Keratinocyte (primary cell): ENCODE measurements around the gene RNH1. TPM values are rescaled to one million over a fixed set of nuclear protein-coding genes. Genes with fewer than 3 reads are reported as not detected.

Source experiments
- DNase-seq: peaks from one replicate; pipeline ENCODE4 v3.0.0-alpha.2; 2011; ENCODE audit warnings: low read depth, missing footprints, low spot score
- FAIRE-seq: peaks from 2 replicates; lab custom pipeline; 2011; peaks lifted over from hg19 to GRCh38; lab: Jason Lieb, UNC
- H2AFZ ChIP-seq: 2 replicates; pipeline ENCODE4 v1.6.0; 2012; ENCODE audit warnings: low read length, control low read depth, inconsistent platforms; ENCODE audit not compliant: control insufficient read depth
- H3K27ac ChIP-seq: 2 replicates; pipeline ENCODE4 v1.5.1; 2011; ENCODE audit warnings: low read length; ENCODE audit not compliant: control insufficient read depth, insufficient read depth
- H3K27me3 ChIP-seq: 3 replicates; pipeline ENCODE4 v1.6.0; 2011; ENCODE audit warnings: low read length; ENCODE audit not compliant: control insufficient read depth, insufficient read depth; ENCODE audit errors: extremely low read depth
- H3K36me3 ChIP-seq, 2 experiments: 2 replicates in 1 of 2; 3 replicates in 1 of 2; pipeline ENCODE4 v1.5.1; 2011; ENCODE audit warnings: low read length in 2 of 2, mild to moderate bottlenecking in 1 of 2; ENCODE audit not compliant: control insufficient read depth in 2 of 2, insufficient read depth in 2 of 2; ENCODE audit errors: extremely low read depth in 1 of 2
- H3K4me1 ChIP-seq: 3 replicates; pipeline ENCODE4 v1.5.1; 2011; ENCODE audit warnings: low read length; ENCODE audit not compliant: control insufficient read depth, insufficient read depth; ENCODE audit errors: extremely low read depth
- H3K4me2 ChIP-seq: 3 replicates; pipeline ENCODE4 v1.6.0; 2011; ENCODE audit warnings: low read depth, low read length; ENCODE audit not compliant: control insufficient read depth, insufficient read depth; ENCODE audit errors: extremely low read depth
- H3K4me3 ChIP-seq, 3 experiments: fragments of 200-600 bp in 1 of 3; sonication (generic) in 1 of 3; 2 replicates in 2 of 3; 3 replicates in 1 of 3; pipeline ENCODE4 v1.5.1; 2011 to 2016; ENCODE audit warnings: low read length in 3 of 3, mild to moderate bottlenecking in 3 of 3, control low read depth in 2 of 3, inconsistent platforms in 1 of 3, low read depth in 1 of 3, mixed read lengths in 1 of 3, mixed run types in 1 of 3, moderate library complexity in 1 of 3; ENCODE audit not compliant: control insufficient read depth in 2 of 3, insufficient read depth in 2 of 3; ENCODE audit errors: extremely low read depth in 1 of 3
- H3K79me2 ChIP-seq: 2 replicates; pipeline ENCODE4 v1.6.0; 2012; ENCODE audit warnings: low read length; ENCODE audit not compliant: control insufficient read depth, insufficient read depth
- H3K9ac ChIP-seq: 3 replicates; pipeline ENCODE4 v1.6.0; 2011; ENCODE audit warnings: low read length; ENCODE audit not compliant: control insufficient read depth, insufficient read depth; ENCODE audit errors: extremely low read depth
- H3K9me1 ChIP-seq: 3 replicates; pipeline ENCODE4 v1.6.0; 2011; ENCODE audit warnings: low read length; ENCODE audit not compliant: control insufficient read depth, insufficient read depth; ENCODE audit errors: extremely low read depth
- H3K9me3 ChIP-seq: 2 replicates; pipeline ENCODE4 v1.5.1; 2012; ENCODE audit warnings: low read depth, low read length; ENCODE audit not compliant: control insufficient read depth
- H4K20me1 ChIP-seq: 3 replicates; pipeline ENCODE4 v1.6.0; 2011; ENCODE audit warnings: low read length; ENCODE audit not compliant: control insufficient read depth, insufficient read depth; ENCODE audit errors: extremely low read depth
- EZH2 ChIP-seq: IDR thresholded peaks from one replicate; pipeline ENCODE4 v1.6.1; 2012; ENCODE audit warnings: inconsistent platforms, mild to moderate bottlenecking, low read length, moderate library complexity
- dilution Hi-C: fragments of 300-500 bp; cut with MboI; formaldehyde crosslinking; loops from one replicate; pipeline ENCODE4 v1.7.0; 2020; ENCODE audit warnings: low sequenced_read_pairs; ENCODE audit not compliant: extremely low pct_ligation_motif_present
- polyA plus RNA-seq, 5 experiments: library from polyadenylated mRNA; depleted of rRNA in 3 of 5; stranded (reverse) in 3 of 5; stranded (forward) in 1 of 5; unstranded in 1 of 5; fragments of >200 nt; gene quantifications; 1 replicate in 1 of 5; 2 replicates in 3 of 5; 3 replicates in 1 of 5; pipeline versions ENCODE4 v1.2.1 to v1.2.3, GENCODE V29; 2011 to 2012; ENCODE audit warnings: missing spikeins in 2 of 5, low read depth in 1 of 5, low replicate concordance in 1 of 5
- TF ChIP-seq, protein P1 (sequence below), 3 experiments: IDR thresholded peaks in 1 of 3; conservative IDR thresholded peaks in 1 of 3; optimal IDR thresholded peaks in 1 of 3; 2 replicates in 2 of 3; 3 replicates in 1 of 3; pipeline versions ENCODE3 to v1.5.1; 2011; ENCODE audit warnings: low read length in 3 of 3, mild to moderate bottlenecking in 3 of 3, moderate library complexity in 2 of 3, control low read depth in 1 of 3, inconsistent platforms in 1 of 3; ENCODE audit not compliant: insufficient read depth in 2 of 3; ENCODE audit errors: extremely low read depth in 1 of 3

RNH1 gene
- polyA plus RNA-seq, 1 donor (not counting 4 experiments of a cell fraction or from before 2014, with no cell fraction given), result 92.0 TPM

DNA sequence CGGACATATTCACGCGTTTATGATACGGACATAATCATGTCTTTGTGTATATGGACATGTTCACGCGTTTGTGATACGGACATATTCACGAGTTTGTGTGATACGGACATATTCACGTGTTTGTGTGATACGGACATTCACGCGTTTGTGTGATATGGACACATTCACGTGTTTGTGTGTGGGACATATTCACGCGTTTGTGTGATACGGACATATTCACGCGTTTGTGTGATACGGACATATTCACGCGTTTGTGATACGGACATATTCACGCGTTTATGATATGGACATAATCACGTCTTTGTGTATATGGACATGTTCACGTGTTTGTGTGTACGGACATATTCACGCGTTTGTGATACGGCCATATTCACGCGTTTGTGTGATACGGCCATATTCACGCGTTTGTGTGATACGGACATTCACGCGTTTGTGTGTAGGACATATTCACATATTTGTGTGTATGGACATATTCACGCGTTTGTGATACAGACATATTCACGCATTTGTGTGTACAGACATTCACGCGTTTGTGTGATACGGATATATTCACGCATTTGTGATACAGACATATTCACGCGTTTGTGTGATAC lies 32.0 kb downstream of the RNH1 start:
- H3K4me2 ChIP-seq, result no peak overlapping the region
- H3K79me2 ChIP-seq, result peaks cover 40% of the 10 kb centered on the region
- peaks cover 2 to 14% of the 10 kb centered on the region in 2 experiments for H3K36me3 ChIP-seq
- FAIRE-seq (peak; percentile 79), DNase-seq (no peak)
- no peak overlapping the region for H3K4me3 ChIP-seq
- no peak overlapping the region for H3K9ac ChIP-seq
- dilution Hi-C loops, result no loop called here
- no peaks in the 10 kb centered on the region for H3K4me1 ChIP-seq
- H3K27ac ChIP-seq, result no peak overlapping the region
- no peaks in the 10 kb centered on the region for H3K9me1 ChIP-seq
- no peak overlapping the region for H2AFZ ChIP-seq
- H3K27me3 ChIP-seq, result no peaks in the 10 kb centered on the region
- TF ChIP-seq, protein P1, sequence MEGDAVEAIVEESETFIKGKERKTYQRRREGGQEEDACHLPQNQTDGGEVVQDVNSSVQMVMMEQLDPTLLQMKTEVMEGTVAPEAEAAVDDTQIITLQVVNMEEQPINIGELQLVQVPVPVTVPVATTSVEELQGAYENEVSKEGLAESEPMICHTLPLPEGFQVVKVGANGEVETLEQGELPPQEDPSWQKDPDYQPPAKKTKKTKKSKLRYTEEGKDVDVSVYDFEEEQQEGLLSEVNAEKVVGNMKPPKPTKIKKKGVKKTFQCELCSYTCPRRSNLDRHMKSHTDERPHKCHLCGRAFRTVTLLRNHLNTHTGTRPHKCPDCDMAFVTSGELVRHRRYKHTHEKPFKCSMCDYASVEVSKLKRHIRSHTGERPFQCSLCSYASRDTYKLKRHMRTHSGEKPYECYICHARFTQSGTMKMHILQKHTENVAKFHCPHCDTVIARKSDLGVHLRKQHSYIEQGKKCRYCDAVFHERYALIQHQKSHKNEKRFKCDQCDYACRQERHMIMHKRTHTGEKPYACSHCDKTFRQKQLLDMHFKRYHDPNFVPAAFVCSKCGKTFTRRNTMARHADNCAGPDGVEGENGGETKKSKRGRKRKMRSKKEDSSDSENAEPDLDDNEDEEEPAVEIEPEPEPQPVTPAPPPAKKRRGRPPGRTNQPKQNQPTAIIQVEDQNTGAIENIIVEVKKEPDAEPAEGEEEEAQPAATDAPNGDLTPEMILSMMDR (optimal IDR thresholded peaks at IDR 0.05 in 1 of 3, IDR thresholded peaks at IDR 0.05 in 1 of 3, conservative IDR thresholded peaks at IDR 0.05 in 1 of 3; ENCODE audit: extremely low read depth in 1 of 3, insufficient read depth in 2 of 3, low read length in 3 of 3), result no peak
- no peak for TF ChIP-seq EZH2
- H4K20me1 ChIP-seq, result no peaks in the 10 kb centered on the region
- no peaks in the 10 kb centered on the region for H3K9me3 ChIP-seq

DNA sequence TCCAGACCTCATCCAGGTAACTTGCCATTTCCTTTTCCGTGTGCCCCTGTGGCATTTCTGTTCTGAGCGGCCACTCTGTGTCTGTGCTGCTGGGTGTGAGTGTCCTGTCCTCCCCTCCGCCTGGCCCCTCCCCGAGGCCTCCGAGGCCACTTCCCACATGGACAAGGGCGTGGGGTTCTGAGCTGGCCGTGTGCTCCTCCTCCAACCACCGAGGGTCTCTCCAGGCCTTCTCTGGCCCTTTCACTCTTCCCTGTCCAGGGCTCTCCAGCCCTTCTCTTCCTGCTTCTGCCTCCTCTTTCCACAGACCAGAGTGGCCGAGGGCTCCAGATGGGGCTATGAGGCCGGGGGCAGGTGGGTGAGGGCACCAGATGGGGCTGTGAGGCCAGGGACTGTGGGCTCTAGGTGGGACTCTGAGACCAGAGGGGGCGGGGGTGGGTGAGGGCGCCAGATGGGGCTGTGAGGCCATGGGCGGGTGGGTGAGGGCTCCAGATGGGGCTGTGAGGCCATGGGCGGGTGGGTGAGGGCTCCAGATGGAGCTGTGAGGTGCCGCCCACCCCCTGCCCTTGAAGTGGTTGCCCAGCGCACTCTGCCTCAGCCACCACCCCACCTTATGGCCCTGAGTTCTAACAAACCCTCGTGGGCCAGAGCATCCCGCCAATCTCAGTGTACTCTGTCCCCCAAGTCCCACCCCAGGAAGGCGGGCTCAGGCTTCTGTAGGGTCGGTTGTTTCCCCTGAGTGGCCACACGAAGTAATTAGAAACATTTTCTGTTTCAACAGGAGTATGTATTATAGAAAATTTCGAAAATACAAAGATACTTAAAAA lies 32.9 kb downstream of the RNH1 start:
- TF ChIP-seq EZH2, result no peak
- TF ChIP-seq, protein P1 (optimal IDR thresholded peaks at IDR 0.05 in 1 of 3, IDR thresholded peaks at IDR 0.05 in 1 of 3, conservative IDR thresholded peaks at IDR 0.05 in 1 of 3; ENCODE audit: extremely low read depth in 1 of 3, insufficient read depth in 2 of 3, low read length in 3 of 3), result no peak
- no peaks in the 10 kb centered on the region for H3K4me1 ChIP-seq
- peaks cover 42% of the 10 kb centered on the region for H3K79me2 ChIP-seq
- no peak overlapping the region for H3K27ac ChIP-seq
- H3K36me3 ChIP-seq, result peaks cover 0 to 14% of the 10 kb centered on the region in 2 experiments
- H3K27me3 ChIP-seq, result no peaks in the 10 kb centered on the region
- H3K4me2 ChIP-seq, result no peak overlapping the region
- dilution Hi-C loops, result no loop called here
- no peaks in the 10 kb centered on the region for H4K20me1 ChIP-seq
- no peak overlapping the region for H3K4me3 ChIP-seq
- H3K9me3 ChIP-seq, result no peaks in the 10 kb centered on the region
- H3K9me1 ChIP-seq, result no peaks in the 10 kb centered on the region
- FAIRE-seq, result no peak
- H2AFZ ChIP-seq, result no peak overlapping the region
- H3K9ac ChIP-seq, result no peak overlapping the region
- no peak for DNase-seq
